NCI-H82 (cell line): ENCODE results near the gene OXNAD1.

Source experiments
- DNase-seq: peaks from one replicate; lab custom pipeline; 2025; lab: John Stamatoyannopoulos, UW

Gene OXNAD1

DNA sequence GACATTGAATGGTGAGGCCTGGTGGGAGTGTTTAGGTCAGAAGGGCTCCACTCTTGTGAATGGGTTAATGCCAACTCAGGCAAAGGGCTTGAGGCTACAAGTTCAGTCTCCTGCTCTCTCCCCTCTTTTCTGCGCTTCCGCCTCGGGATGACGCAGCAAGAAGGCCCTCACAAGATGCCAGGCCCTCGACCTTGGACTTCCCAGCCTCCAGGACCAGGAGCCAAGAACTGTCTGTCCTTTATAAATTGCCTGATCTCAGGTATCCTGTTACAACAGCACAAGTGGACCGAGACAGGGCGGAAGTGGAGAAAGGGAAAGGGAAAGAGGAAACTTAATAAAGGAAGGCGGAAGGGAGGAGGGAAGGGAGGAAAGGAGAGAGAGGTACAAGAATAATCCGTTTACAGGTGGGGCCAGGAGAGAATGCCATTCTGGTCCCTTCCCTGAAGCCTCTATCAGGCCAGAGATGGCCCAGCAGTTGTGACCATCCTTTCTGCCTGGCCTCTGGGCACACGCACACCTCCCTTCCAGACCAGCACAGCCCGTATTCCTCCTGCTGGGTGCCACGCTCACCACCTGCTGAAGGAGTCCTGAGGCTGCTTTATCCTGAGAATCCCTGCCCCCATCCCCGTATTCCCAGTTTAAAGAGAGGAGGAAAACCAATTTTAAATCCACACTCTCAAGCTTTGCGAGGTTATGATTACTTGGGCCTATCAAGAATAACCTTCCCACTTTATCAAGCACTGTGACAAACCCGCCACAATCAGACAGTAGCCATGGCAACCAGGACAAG, 64.2 kb downstream of the OXNAD1 start:
- DNase-seq: no peak

DNA sequence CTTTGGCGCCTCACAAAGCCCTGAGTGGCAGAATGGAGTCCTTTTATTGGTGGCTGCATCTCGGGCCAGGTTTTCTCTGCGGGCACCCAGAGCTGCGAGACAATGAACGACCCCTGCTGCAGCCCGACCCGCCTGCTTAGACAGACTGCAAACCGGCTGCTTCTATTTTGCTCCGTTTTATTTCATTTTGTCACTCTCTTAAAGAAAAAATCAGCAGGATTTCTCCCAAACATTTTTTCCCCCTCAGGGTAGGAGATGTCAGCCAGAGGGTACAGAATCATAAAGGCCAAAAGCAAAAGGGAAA, 64.8 kb downstream of the OXNAD1 start:
- DNase-seq: no peak

DNA sequence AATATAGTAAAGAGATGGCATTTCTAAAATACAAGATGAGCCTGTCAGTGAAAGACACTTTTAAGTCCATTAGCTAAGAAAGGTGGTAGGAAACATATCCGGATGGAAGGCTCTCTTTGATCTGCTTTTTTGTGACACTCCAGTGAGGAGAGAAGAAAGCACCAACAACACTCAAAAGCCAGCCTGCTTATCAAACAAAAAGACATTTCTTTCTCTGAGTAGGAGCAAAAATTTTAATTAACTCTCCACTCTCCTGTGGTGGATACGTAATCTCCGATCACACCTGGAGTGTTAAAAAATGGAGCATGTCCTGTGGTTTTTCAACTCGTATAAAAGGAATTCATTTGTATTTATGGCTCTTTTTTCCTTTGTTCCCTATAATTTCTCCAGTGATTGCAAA, 65.3 kb downstream of the OXNAD1 start:
- no peak for DNase-seq

DNA sequence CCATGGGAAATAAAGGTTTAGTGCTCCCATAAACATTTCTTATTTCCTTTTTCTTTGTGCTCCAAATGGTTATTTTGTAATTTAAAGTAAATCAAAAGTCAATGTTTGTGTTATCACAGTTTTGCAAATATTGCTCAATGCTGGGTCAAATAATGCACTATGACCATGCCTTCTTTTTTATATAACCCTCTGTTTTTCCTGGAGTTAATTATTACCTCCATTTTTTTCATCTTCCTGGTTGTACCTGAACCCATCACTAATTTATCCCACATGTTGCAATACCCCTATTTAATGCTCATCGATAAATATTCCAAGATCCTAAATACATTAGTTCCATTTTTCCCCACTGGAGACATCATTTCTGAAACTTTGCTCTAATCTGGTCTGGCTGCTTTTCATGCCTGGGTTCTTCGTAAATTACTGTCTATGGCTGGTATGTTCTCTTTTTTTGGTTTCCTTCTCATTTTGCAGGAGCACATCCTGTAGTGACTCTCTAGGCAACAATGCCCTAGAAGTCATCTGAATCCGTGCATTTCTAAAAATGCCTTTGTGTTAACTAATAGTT, 66.4 kb downstream of the OXNAD1 start:
- no peak for DNase-seq

DNA sequence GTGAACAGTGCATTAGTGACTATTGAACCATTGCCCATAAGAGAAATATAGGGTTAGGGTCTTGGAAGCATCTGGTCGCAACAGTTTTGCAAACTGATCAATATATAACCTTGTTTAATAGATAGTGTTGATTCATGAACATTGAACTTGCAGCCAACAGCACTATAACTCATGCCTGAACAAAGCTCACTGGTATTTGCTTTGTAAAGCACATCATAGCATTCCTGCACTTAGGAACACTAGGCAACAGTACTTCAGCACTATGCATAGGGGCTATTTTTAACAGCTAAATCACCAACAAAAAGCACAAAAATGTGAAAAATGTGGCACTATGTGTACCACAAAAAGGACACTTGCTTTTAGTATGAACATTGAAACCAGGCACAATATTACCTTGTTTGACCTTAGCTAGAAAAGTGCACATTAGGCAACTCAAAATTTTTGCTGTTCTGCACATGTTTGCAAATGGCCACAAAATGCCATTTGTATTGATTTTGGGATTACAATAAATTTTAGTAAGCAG, 68.0 kb downstream of the OXNAD1 start:
- DNase-seq: no peak

DNA sequence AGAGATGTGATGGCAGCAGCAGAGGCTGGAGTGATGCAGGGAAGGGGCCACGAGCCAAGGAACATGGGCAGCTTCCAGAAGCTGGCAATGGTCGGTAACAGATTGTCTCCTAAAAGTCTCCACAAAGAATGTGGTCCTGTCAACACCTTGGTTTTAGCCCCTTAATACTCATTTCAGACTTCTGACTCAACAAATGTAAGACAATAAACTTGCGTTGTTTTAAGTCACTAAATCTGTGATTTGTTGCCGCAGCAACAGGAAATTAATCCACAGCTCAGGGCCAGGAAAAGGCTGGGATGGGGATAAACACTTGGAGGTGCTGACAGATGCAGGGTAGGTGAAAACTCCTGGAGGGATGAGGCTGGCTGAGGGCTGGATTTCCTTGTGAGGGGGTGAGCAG, 69.9 kb downstream of the OXNAD1 start:
- peak; percentile 61 for DNase-seq

DNA sequence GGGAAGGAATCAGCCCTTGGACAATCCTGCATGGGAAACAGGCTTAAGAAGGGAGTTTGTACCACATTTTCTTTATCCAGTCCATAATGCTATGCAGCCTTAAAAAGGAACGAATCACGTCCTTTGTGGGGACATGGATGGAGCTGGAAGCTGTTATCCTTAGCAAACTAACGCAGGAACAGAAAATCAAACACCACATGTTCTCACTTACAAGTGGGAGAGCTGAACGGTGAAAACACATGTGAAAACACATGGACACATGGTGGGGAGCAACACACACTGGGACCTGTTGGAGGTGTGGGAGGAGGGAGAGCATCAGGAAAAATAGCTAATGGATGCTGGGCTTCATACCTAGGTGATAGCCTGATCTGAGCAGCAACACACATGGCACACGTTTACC, 70.3 kb downstream of the OXNAD1 start:
- no peak for DNase-seq

DNA sequence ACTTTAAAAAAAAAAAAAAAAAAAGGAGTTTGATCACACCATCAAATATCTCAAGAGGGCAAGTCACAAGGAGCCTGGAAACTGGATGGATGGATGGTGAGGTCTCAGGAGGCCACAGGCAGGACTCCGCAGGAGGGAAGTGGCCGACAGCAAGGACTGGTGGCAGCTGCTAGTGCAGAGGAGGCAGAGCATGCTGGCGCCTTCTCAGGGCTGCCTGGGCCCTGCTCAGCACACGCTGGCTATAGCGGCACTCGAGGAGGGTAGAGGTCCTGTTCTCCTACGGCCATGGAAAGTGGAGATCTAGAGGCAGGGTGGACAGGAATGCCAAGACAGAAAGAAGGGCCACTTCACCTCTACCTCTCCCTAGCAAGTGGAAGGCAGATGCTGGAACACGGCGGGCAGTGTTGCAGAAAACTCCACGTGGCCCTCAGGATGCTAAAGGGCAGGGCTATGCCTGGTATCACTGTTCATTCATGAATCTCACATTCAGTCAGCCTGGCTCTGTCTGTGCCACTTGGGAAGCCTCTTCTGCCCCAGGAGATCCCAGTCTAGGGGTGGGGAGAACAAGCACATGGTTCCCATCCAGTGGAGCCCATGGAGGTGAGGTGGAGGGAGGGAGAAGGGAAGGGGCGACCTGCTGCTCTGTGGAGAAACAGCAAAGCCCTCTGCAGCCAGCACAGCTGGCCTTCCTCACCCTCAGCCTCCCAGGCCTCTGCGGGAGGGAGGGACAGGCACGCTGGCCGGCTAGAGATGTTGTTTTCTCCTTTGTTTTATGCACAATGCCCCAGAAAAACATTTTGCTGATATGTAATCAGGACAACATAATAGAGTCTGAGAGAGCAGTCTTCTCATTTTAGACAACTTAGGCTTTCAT, 71.0 kb downstream of the OXNAD1 start:
- DNase-seq: no peak

DNA sequence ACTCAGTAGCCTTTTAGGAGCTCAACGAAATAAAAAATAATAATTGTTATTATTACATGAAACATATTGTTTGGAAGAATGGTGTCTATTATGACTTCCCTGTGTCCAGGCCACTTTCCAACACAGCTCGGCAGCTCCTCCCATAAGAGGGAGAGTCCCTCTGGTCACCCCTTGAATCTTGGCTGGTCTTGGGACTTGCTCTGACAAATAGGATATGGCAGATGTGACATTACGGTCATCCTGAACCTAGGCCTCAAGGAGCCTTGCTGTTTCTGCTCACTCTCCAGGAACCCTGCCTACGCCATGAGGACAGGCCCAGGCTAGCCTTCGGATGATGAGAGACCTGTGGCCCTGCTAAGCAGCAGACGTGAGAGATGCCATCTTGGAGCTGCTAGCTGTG, 71.8 kb downstream of the OXNAD1 start:
- DNase-seq: no peak

DNA sequence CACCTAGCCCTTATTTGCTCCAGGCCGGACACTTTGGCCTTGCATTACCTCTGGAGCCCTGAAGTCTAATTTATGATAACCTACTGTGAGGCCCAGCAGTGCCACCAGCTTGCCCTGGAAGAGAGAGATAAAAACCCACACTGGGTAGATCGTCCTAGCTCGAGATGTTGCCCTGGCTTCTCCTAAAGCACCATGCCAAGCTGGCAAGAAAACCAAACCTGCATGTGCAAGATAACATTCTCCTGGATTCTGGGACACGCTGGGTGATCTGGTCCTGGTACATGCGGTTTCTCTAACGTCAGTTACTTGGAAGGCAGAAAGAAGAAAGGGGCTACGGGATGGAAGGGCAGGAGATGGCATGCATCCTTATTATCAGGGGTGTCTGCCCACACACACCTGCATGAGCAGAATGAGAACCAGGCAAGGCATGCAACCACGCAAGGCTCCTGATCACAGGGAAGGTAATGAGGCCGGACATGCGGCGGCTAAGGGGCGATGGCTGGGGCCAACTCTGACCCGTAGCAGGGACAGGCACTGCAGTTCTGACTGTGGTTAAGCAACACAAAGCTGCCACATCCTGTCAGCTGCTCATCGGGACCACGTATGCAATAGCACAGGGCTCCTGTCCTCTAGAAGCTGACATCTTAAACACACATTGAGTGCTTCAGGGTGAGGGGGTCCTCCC, 73.0 kb downstream of the OXNAD1 start:
- no peak for DNase-seq

DNA sequence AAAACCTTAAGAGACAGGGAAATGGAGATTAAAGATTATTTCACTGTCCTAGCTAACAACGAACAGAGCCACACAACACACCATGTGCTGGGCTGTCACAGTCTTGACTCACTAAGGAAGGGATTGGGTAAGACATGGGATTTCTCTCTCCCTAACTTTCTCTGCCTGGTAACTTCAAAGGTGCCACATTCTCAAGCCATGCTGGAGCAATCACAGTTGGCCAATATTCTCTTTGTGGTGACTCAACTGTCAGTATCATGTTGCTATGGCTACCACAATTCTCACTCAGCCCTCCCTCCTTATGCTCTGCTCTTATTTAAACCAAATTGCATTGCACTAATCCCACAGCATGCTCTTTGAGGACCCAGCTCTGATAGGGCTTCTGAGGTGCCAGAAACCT, 74.0 kb downstream of the OXNAD1 start:
- peak; percentile 72 for DNase-seq

DNA sequence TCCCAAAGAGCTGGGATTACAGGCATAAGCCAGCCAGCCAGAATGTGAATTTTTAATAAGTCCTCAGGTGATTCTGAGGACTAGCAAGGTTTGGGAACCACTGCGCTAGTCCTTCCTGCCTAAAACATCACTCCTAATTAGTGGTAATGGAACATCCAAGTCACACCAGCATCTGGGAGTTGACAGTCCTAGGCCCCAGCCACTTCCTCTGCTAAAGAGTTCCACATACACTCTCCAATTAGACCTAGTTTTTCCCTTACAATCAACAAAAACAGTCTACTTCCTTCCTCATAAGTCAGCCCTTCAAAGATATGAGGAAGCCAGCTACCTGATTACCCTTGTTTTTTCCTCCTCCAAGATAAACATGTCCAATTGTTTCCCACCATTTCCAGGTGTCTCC, 78.1 kb downstream of the OXNAD1 start:
- no peak for DNase-seq

DNA sequence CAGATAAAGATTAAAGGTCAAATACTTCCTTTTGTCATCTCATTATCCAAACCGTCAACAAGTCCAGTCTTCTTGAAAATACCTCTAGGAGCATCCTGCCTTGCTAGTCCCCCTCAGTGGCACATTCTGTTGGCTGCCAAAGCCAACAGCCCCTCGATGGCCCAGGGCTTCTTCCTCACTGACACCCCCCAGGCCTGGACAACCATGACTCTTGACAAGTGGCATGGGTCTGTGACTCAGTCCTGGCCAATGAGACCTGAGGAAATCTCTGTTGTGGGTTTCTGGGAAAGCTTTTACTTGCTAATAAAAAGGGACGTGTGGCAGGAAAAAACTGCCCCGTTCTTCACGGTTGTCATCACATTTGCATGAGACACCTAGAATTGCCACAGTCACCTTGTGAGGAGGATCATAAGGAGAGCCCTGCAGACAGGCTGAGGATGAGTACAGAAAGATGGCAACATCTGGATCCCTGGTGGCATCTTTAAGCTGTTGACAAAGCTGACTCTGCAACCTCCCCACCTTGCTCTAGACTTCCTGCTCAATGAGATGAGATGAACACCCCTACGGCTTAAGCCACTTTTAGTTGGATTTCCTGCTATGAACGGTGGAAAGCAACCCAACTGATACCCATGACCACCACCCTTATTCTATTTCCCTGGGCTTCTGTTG, 81.5 kb downstream of the OXNAD1 start:
- DNase-seq: no peak

DNA sequence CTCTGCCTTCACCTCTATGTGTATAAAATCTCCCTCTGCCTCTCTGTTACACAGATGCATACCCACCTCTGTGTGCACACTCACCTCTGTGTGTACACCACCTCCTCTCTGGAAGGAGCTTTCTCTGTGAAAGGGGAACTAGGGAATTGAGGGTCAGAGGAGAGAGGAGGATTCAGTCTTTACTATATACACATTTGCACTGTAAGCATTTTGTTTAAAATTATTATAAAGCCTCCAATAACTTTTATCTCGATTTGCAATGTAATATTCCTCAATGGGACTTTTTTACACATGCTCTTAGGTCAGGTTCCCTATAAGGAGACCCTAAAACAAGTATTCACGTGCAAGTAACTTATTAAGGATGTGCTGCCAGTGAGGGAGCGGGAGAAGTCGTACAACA, 82.5 kb downstream of the OXNAD1 start:
- DNase-seq: no peak

DNA sequence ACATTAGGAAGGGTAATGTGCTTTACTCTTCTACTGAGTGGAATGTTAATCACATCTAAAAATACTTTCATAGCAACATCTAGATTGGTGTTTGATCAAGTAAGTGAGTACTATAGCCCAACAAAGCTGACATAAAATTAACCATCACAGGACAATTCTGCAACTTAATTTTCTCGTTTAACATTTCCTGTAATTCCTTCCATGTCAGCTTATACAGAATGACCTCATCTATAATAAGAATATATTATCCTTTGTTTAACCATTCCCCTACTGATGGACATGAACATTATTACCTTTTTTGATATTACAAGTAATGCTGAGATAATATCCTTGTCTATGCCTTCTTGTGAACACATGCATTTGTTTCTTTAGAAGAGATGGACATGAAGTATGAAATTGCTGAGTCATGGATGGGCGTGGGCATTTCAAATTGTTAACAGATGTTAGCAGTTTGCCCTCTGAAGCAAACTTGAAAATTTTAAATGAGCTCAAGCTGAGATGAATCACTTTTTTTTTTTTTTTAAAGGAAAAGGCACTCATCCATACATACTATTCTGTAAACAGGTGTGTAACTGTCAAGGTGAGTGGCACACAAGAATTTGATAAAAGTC, 85.1 kb downstream of the OXNAD1 start:
- no peak for DNase-seq

DNA sequence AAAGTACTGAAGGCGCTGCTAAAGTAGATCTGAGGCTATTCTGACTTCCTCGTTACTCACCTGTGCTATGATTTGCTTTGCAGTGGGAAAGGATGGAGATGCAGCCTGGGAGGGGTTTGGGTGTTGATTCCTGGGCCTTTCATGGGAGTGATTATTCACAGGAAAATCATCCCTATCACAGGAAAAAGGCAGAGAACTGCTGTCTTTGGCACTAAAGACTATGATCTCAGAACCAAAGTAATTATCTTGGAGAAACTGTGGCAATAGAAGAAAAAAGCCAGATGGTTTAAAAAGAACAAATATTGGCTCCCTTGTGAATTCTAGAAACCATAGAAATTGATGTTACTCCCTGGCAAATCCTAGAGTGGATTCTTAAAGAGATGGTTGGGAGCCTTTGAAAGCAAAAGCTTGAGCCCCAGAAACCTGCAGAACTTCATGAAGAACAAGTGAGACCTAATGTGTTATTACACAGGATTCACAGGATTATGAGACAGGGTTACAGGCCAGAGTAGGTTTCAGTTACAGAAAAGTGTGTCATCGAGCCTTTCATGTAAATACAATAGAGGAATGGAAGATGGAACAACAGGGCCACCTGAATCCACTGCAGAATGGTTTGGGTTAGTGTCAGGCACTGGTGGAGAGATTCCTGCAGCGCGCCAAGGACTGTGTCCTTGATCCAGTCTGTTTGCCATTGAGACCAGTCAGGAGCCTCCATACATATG, 85.7 kb downstream of the OXNAD1 start:
- no peak for DNase-seq

DNA sequence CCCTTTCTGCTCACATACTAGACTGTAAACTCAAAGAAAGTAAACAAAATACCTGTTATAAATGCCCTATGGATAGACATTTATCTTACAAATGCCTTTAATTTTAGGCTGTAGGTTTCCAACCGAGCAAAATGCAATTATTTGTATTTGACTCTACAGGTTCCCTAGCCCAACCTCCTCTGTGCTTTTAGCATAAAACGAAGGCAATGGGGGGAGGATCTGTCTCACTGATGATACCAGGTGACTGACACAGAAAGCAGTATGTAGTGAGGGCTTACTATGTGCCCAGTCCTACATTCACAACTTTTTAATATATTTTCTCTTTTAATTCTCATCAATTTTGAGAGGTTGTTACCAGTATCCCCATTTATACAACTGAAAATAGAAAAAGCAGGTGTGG, 87.4 kb downstream of the OXNAD1 start:
- no peak for DNase-seq

DNA sequence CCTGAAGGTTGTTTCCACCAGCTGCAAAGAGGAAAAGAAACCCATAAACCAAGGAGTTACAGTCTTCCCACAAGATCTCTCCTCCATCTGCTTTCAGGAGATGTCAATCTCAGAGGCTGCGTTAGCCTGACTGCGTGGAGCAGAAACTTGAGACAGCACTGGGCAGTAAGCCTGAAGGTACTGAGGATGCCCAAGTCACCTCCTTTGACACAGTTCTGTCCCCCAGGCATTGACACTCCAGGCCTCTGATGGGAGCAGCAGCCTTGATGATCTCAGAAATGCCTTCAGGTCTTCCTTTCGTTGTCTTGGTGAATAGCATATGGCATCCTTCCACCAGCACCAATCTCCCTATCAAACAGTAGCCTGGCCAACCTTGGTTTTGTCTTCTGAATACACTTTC, 89.3 kb downstream of the OXNAD1 start:
- no peak for DNase-seq
